ENCODE results near the gene DENND4B. TPM values are rescaled to one million over a fixed set of nuclear protein-coding genes. Genes with fewer than 3 reads are reported as not detected.

The DENND4B gene
- total and polyA plus RNA-seq, 2 experiments from 2014 or later, result 42.3 to 48.1 TPM

- no peak for TF ChIP-seq CTCF (IDR thresholded peaks at IDR 0.05; ENCODE audit: low read depth, low read length)
- Histone ChIP-seq H3K4me1 (ENCODE audit: low read depth) (peaks cover 5% of the 10 kb centered on the region), H3K36me3 (peaks cover 30% of the 10 kb centered on the region), H3K27ac (peak overlapping the region; percentile 90), H3K4me3 (peak overlapping the region; percentile 99), H3K27me3 (no peaks in the 10 kb centered on the region), H3K9me3 (ENCODE audit: low read depth) (no peaks in the 10 kb centered on the region)
- DNase-seq (ENCODE audit: low read depth in 1 of 2, low spot score in 1 of 2), result peak; percentile 56 to 77
Observed at GRCh38 chr1:153945131-153945794, 1.3 kb downstream of the DENND4B start.

GRCh38 chr1:153944827-153945117 lies 1.7 kb downstream of the DENND4B start:
- peaks cover 26% of the 10 kb centered on the region for H3K36me3 ChIP-seq
- TF ChIP-seq CTCF (IDR thresholded peaks at IDR 0.05; ENCODE audit: low read depth, low read length), result no peak
- no peaks in the 10 kb centered on the region for H3K9me3 ChIP-seq (ENCODE audit: low read depth)
- no peak for DNase-seq (ENCODE audit: low read depth in 1 of 2, low spot score in 1 of 2)
- peaks cover 5% of the 10 kb centered on the region for H3K4me1 ChIP-seq (ENCODE audit: low read depth)
- H3K27me3 ChIP-seq, result no peaks in the 10 kb centered on the region
- peak overlapping the region; percentile 99 for H3K4me3 ChIP-seq
- H3K27ac ChIP-seq, result peak overlapping the region; percentile 90

GRCh38 chr1:153944005-153944826 lies 2.3 kb downstream of the DENND4B start:
- no peak for TF ChIP-seq CTCF (IDR thresholded peaks at IDR 0.05; ENCODE audit: low read depth, low read length)
- H3K27ac ChIP-seq, result no peak overlapping the region
- H3K27me3 ChIP-seq, result no peaks in the 10 kb centered on the region
- no peak overlapping the region for H3K4me3 ChIP-seq
- H3K4me1 ChIP-seq (ENCODE audit: low read depth), result peaks cover 5% of the 10 kb centered on the region
- H3K9me3 ChIP-seq (ENCODE audit: low read depth), result no peaks in the 10 kb centered on the region
- peaks cover 23% of the 10 kb centered on the region for H3K36me3 ChIP-seq
- DNase-seq (ENCODE audit: low read depth in 1 of 2, low spot score in 1 of 2), result no peak

- DNase-seq (ENCODE audit: low read depth in 1 of 2, low spot score in 1 of 2), result no peak
- no peaks in the 10 kb centered on the region for H3K9me3 ChIP-seq (ENCODE audit: low read depth)
- H3K4me1 ChIP-seq (ENCODE audit: low read depth), result peaks cover 5% of the 10 kb centered on the region
- no peak overlapping the region for H3K4me3 ChIP-seq
- H3K27me3 ChIP-seq, result no peaks in the 10 kb centered on the region
- no peak for TF ChIP-seq CTCF (IDR thresholded peaks at IDR 0.05; ENCODE audit: low read depth, low read length)
- H3K36me3 ChIP-seq, result peaks cover 14% of the 10 kb centered on the region
- no peak overlapping the region for H3K27ac ChIP-seq
Observed at GRCh38 chr1:153942766-153943549, 3.6 kb downstream of the DENND4B start.

DNA sequence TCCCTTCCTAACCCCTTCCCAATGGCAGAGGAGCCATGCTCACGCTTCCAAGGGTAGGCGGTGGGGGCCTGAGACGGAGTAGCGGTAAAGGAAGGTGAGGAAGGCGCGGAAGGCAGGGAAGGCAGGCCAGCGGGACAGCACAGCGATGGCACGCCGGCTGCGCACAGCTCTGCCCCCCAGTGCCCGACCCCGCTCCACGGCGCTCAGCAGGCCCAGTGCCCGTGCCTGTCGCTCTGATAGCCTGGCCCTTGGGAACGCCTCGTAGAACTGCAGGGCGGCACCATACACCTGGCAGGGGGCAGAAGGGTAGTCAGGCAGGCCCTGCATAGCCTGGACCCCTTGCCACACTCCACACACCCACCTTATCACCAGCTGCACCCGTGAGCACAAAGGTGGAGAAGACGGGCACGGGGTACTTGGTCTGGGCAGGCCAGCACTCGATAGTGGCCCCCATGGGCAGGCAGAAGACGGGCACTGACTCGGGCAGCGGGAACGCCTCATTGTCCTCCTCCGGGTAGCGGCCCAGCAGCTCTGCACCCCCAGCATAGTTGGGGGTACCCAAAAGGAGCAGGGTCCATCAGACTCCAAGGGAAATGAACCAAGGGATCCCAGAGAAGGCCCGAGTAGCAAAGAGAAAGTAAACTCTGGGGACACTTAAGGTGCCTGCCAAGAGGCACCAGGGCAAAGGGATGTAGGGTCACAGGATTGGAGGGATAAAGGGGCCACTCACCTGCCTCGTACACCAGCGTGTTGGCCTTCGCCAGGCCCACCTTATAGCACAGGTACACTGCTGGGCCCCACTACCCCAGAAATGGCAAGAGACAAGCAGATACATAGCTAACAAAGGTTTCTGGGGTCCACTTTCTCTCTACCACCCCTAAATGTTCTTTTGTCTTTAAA lies 4.4 kb downstream of the DENND4B start:
- Histone ChIP-seq H3K36me3 (peaks cover 19% of the 10 kb centered on the region), H3K4me3 (no peak overlapping the region), H3K4me1 (ENCODE audit: low read depth) (peaks cover 5% of the 10 kb centered on the region), H3K27ac (no peak overlapping the region), H3K27me3 (no peaks in the 10 kb centered on the region), H3K9me3 (ENCODE audit: low read depth) (no peaks in the 10 kb centered on the region)
- TF ChIP-seq CTCF (IDR thresholded peaks at IDR 0.05; ENCODE audit: low read depth, low read length), result no peak
- no peak for DNase-seq (ENCODE audit: low read depth in 1 of 2, low spot score in 1 of 2)

Measured in cardiac muscle cell (in vitro differentiated cells and primary cell).